OCI-LY7 (cell line): ENCODE data around the gene RASGRP4. TPM values are rescaled to one million over a fixed set of nuclear protein-coding genes. Genes with fewer than 3 reads are reported as not detected.

Experiments used
- BruUV-seq: library from RNA; stranded (reverse); fragments of 400-500 nt; replicated peaks from 2 replicates; lab custom pipeline; 2021; lab: Mats Ljungman, UMichigan
- CTCF ChIA-PET: fragments of 300-600 bp; sonication (Branson Sonifier 250); formaldehyde crosslinking; loops from one replicate; lab custom pipeline; 2022; ENCODE audit warnings: antibody characterized with exemption; ENCODE audit not compliant: unreplicated experiment; lab: Charles Lee
- POLR2A ChIA-PET: fragments of 300-600 bp; sonication (Branson Sonifier 250); formaldehyde crosslinking; loops from one replicate; lab custom pipeline; 2022; ENCODE audit warnings: antibody characterized with exemption; lab: Charles Lee
- DNase-seq: peaks from one replicate; pipeline ENCODE4 v3.0.0-alpha.2; 2015; ENCODE audit warnings: low spot score
- H2AFZ ChIP-seq: fragments of 200-600 bp; sonication (generic), shearing (Covaris generic); 2 replicates; pipeline ENCODE4 v1.6.1; 2014; ENCODE audit warnings: mild to moderate bottlenecking, antibody characterized with exemption, low read length, moderate library complexity
- H3K27ac ChIP-seq: fragments of 200-600 bp; sonication (generic); 2 replicates; pipeline ENCODE4 v1.5.1; 2014; ENCODE audit warnings: mixed run types, low read depth, mild to moderate bottlenecking, moderate library complexity, low read length, inconsistent platforms; ENCODE audit not compliant: poor library complexity, severe bottlenecking
- H3K36me3 ChIP-seq: fragments of 200-600 bp; sonication (generic); 2 replicates; pipeline ENCODE4 v1.6.1; 2014; ENCODE audit warnings: mild to moderate bottlenecking, antibody characterized with exemption, low read length, moderate library complexity, mixed read lengths; ENCODE audit not compliant: insufficient read depth
- H3K4me1 ChIP-seq: fragments of 200-600 bp; sonication (generic); 2 replicates; pipeline ENCODE4 v1.5.1; 2014; ENCODE audit warnings: mild to moderate bottlenecking, low read length; ENCODE audit not compliant: insufficient read depth, poor library complexity, severe bottlenecking
- H3K4me2 ChIP-seq: fragments of 200-600 bp; sonication (generic); 2 replicates; pipeline ENCODE4 v1.6.1; 2014; ENCODE audit warnings: mild to moderate bottlenecking, low read length
- H3K4me3 ChIP-seq: fragments of 200-600 bp; sonication (generic); 2 replicates; pipeline ENCODE4 v1.5.1; 2014; ENCODE audit warnings: mild to moderate bottlenecking, low read depth, low read length; ENCODE audit not compliant: poor library complexity, severe bottlenecking
- H3K79me2 ChIP-seq: fragments of 200-600 bp; sonication (generic); 2 replicates; pipeline ENCODE4 v1.6.1; 2016; ENCODE audit warnings: low read depth, mild to moderate bottlenecking, low read length, moderate library complexity, mixed read lengths; ENCODE audit not compliant: insufficient read depth
- H3K9me2 ChIP-seq: fragments of 200-600 bp; sonication (generic); 2 replicates; pipeline ENCODE4 v1.6.1; 2016; ENCODE audit warnings: mild to moderate bottlenecking, low read length, mixed read lengths; ENCODE audit not compliant: insufficient read depth
- H3K9me3 ChIP-seq: fragments of 200-600 bp; sonication (generic); 2 replicates; pipeline ENCODE4 v1.6.1; 2014; ENCODE audit warnings: mild to moderate bottlenecking, mixed run types, low read length, mixed read lengths
- H4K20me1 ChIP-seq: fragments of 200-600 bp; sonication (generic); 2 replicates; pipeline ENCODE4 v1.6.1; 2014; ENCODE audit warnings: mild to moderate bottlenecking, antibody characterized with exemption, low read length, moderate library complexity, mixed read lengths; ENCODE audit not compliant: insufficient read depth
- EZH2phosphoT487 ChIP-seq: fragments of 200-600 bp; sonication (generic); IDR thresholded peaks from 2 replicates; pipeline ENCODE4 v1.6.1; 2018; ENCODE audit warnings: low read depth, borderline replicate concordance, mild to moderate bottlenecking, mixed run types, antibody characterized with exemption, low read length, moderate library complexity, mixed read lengths
- intact Hi-C: fragments of 100-400 bp; cut with micrococcal nuclease; formaldehyde crosslinking; loops from one replicate; pipeline ENCODE4 v1.10.0; 2022; ENCODE audit not compliant: unreplicated experiment
- total RNA-seq, 2 experiments: library from RNA; depleted of rRNA in 1 of 2; stranded (reverse); fragments of >200 nt in 1 of 2; shearing (Covaris generic) in 1 of 2; gene quantifications; 2 replicates each; pipeline ENCODE4 v1.2.3, GENCODE V29; 2014 to 2022
- TF ChIP-seq, protein P1 (sequence below): fragments of 200-600 bp; sonication (generic); conservative IDR thresholded peaks from 2 replicates; pipeline ENCODE4 v1.5.1; 2014; ENCODE audit warnings: mild to moderate bottlenecking, antibody characterized with exemption, low read length, moderate library complexity, mixed read lengths

The RASGRP4 gene
- total RNA-seq, 2 experiments from 2014 or later = not detected

DNA sequence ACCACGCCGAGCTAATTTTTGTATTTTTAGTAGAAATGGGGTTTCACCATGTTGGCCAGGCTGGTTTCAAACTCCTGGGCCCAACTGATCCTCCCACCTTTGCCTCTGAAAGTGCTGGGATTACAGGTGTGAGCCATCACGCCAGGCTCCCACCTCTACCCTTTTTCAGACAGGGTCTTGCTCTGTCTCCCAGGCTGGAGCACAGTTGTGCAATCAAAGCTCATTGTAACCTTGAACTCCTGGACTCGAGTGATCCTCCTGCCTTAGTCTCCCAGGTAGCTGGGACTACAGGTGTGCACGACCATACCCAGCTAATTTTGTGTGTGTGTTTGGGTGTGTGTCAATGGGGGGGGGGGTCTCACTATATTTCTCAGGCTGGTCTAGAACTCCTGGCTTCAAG is 1.7 kb downstream of the RASGRP4 start:
- no peaks in the 10 kb centered on the region for H3K4me1 ChIP-seq
- H3K9me2 ChIP-seq = no peaks in the 10 kb centered on the region
- DNase-seq = no peak
- no peaks in the 10 kb centered on the region for H4K20me1 ChIP-seq
- BruUV-seq = no TSS peak
- no peaks in the 10 kb centered on the region for H3K79me2 ChIP-seq
- ChIA-PET POLR2A (interaction anchor here (0.7 kb wide), 2 partner anchors 157 to 282 kb away, joined by 4 read pairs; no protein-coding TSS in a partner anchor), CTCF (no interaction called here)
- no peaks in the 10 kb centered on the region for H3K9me3 ChIP-seq
- intact Hi-C loops = no loop called here
- no peak overlapping the region for H2AFZ ChIP-seq
- H3K4me3 ChIP-seq = no peak overlapping the region
- no peak overlapping the region for H3K4me2 ChIP-seq
- H3K27ac ChIP-seq = no peak overlapping the region
- TF ChIP-seq EZH2phosphoT487 = no peak
- TF ChIP-seq, protein P1, sequence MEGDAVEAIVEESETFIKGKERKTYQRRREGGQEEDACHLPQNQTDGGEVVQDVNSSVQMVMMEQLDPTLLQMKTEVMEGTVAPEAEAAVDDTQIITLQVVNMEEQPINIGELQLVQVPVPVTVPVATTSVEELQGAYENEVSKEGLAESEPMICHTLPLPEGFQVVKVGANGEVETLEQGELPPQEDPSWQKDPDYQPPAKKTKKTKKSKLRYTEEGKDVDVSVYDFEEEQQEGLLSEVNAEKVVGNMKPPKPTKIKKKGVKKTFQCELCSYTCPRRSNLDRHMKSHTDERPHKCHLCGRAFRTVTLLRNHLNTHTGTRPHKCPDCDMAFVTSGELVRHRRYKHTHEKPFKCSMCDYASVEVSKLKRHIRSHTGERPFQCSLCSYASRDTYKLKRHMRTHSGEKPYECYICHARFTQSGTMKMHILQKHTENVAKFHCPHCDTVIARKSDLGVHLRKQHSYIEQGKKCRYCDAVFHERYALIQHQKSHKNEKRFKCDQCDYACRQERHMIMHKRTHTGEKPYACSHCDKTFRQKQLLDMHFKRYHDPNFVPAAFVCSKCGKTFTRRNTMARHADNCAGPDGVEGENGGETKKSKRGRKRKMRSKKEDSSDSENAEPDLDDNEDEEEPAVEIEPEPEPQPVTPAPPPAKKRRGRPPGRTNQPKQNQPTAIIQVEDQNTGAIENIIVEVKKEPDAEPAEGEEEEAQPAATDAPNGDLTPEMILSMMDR = no peak
- H3K36me3 ChIP-seq = no peaks in the 10 kb centered on the region

DNA sequence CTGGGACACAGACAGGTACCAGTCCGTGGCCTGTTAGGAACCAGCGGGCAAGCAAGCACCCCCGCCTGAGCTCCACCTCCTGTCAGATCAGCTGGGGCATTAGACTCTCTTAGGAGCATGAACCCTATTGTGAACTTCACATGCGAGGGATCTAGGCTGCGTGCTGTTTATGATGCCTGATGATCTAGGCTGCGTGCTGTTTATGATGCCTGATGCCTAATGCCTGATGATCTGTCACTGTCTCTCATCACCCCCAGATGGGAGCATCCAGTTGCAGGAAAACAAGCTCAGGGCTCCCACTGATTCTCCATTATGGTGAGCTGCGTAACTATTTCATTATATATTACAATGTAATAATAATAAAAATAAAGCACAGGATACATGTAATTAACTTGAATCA is 3.6 kb downstream of the RASGRP4 start:
- Histone ChIP-seq H2AFZ (no peak overlapping the region), H3K4me2 (no peak overlapping the region), H3K9me3 (no peaks in the 10 kb centered on the region), H3K36me3 (no peaks in the 10 kb centered on the region), H3K4me1 (peaks cover 8% of the 10 kb centered on the region), H3K9me2 (no peaks in the 10 kb centered on the region), H3K79me2 (no peaks in the 10 kb centered on the region), H4K20me1 (no peaks in the 10 kb centered on the region), H3K27ac (no peak overlapping the region), H3K4me3 (no peak overlapping the region)
- intact Hi-C loops = no loop called here
- ChIA-PET CTCF (no interaction called here), POLR2A (no interaction called here)
- DNase-seq = no peak
- TF ChIP-seq, protein P1 = no peak
- TF ChIP-seq EZH2phosphoT487 = no peak
- BruUV-seq = no TSS peak

DNA sequence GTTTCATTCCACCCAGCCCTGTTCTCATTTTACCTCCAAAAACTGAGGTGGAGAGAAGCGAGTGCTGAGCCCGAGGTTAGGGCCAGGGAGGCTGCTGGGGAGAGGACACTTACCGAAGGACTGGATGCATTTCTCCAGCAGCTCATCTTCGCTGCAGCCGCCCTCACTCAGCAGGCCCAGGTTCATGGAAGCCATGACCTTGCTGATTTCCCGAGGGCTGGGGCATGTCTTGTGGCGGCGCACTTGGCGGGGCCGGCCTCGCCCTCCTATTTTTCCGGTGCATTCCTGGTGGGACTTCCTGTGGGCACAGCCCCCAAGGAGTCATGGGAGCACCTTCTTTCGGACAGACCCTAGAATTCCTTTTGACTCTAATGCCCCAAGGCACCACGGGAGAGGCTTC is 4.2 kb downstream of the RASGRP4 start:
- no peak for TF ChIP-seq EZH2phosphoT487
- TF ChIP-seq, protein P1 = no peak
- intact Hi-C loops = no loop called here
- no peak overlapping the region for H2AFZ ChIP-seq
- ChIA-PET POLR2A (interaction anchor here (0.6 kb wide), 1 partner anchor 34 kb away, joined by 3 read pairs; no protein-coding TSS in a partner anchor), CTCF (no interaction called here)
- H3K4me3 ChIP-seq = no peak overlapping the region
- H3K79me2 ChIP-seq = no peaks in the 10 kb centered on the region
- H3K4me2 ChIP-seq = no peak overlapping the region
- H3K9me2 ChIP-seq = no peaks in the 10 kb centered on the region
- no peaks in the 10 kb centered on the region for H4K20me1 ChIP-seq
- no TSS peak for BruUV-seq
- peaks cover 12% of the 10 kb centered on the region for H3K4me1 ChIP-seq
- no peaks in the 10 kb centered on the region for H3K9me3 ChIP-seq
- DNase-seq = no peak
- no peaks in the 10 kb centered on the region for H3K36me3 ChIP-seq
- H3K27ac ChIP-seq = no peak overlapping the region
